Activated CD8-positive, alpha-beta memory T cell treated with anti-CD3 and anti-CD28 coated beads for 4 hours (primary cell): ENCODE measurements around the gene ARL5A.
"Not testable (repeated sequence)": the region's sequence is repeated elsewhere in the genome, so short reads cannot be mapped to it uniquely, and the experiment has no call there.

Experiments
- DNase-seq, 2 donors: peaks; one replicate each; pipeline ENCODE4 v3.0.0-alpha.2; 2020; ENCODE audit warnings: low read depth in 2 of 2

The ARL5A gene

GRCh38 chr2:151795646-151796240 lies 32.5 kb downstream of the ARL5A start:
- DNase-seq, result no peak

- DNase-seq, result not testable (repeated sequence)
Observed at GRCh38 chr2:151794422-151794821, 33.8 kb downstream of the ARL5A start.

DNA sequence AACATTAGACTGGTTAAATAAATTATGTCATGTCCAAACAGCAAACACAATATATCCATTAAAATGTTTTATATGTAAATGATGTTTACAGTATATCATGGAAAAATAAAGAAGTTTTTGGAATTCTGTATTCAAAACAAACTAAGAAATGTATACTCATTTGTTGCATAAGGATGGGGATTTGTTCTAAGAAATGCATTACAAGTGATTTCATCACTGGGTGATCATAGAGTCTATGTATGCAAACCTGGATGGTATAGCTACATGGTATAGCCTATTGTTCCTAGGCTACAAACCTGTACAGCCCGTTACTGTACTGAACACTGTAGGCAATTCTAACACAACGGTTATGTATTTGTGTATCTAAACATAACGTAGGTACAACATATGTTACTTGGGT lies 35.1 kb downstream of the ARL5A start:
- DNase-seq, result no peak

DNA sequence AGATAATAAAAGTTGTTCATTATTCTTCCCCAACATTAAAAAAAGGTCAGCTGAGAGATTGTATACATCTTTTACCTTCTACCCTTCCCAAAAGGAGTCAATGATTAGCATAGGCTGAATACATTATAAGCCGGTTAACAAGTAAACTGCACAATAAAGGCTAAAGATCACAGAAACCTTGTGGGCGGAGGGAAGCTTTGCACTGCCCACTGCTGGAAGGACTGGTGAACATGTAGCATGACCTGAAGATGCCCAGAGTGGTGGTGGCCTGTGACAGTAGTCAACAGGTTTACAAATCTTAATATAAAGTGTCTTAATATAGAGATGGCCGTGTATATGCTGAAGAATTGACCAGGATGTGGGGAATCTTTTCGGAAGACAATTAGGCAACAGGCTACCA lies 35.6 kb downstream of the ARL5A start:
- no peak for DNase-seq

GRCh38 chr2:151791545-151791944 lies 36.7 kb downstream of the ARL5A start:
- DNase-seq, result no peak

DNA sequence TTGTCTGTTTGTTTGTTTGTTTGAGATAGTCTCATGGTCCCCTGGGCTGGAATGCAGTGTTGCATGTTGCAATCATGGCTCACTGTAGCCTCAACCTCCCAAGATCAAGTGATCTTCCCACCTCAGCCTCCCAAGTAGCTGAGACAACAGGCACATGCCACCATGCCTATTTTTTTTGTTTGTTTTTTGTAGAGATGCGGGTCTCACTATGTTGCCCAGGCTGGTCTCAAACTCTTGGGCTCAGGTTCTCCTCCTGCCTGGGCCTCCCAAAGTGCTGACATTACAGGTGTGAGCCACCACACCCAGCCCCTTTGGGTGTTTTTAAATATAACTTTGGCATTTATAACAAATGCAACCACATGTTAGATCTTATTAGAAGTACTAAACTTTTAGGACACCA lies 37.5 kb downstream of the ARL5A start:
- no peak for DNase-seq

DNA sequence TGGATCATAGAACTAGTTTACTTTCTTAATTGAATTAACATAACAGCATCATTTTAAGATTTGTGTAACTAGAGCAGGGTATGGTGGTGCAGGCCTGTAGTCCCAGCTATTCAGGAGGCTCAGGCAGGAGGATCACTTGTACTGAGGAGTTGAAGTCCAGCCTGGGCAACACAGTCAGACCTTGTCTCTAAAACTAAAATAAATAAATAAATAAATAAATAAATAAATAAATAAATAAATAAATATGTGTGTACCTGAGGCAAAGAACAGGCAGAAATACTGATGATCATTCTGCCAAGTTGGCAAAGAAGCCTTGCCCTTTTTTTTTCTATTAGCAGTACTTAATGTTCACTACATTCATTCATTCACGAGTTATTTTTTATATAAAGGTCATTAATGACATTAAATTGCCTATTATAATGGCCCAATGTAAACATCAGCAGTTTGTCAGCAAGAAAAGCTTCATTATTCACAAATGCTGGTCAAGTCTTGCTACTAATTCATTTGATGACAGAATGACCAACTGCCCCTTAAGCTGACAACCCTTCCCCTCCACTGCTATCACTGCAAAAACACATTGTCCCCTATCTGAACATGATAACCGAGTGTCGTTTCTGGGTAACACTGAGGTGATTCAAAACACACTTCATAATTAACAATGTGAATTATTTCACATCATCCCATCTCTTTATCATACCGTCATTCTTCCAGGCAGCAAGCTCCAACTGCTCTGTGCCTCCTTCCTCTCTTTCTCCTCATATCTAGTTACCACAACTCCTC lies 39.0 kb downstream of the ARL5A start:
- no peak for DNase-seq

DNA sequence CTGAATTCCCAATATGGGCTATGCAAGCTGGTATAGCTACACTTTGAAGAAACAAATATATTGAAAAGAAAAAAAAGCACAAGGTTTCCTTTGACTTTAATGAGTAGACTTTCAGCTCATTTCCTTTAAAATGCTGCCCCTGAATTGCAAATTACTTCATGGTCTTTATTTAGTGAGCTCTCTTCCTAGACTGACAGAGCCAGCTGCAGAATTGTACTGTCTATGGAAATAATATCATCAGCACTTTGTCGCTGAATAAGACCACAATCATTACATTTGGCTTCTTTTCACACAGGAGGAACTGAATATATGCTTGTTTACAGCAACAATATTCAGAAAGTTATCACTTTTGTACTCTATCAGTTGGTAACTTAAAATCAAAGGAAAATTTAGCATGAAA lies 41.7 kb downstream of the ARL5A start:
- DNase-seq, result no peak

DNA sequence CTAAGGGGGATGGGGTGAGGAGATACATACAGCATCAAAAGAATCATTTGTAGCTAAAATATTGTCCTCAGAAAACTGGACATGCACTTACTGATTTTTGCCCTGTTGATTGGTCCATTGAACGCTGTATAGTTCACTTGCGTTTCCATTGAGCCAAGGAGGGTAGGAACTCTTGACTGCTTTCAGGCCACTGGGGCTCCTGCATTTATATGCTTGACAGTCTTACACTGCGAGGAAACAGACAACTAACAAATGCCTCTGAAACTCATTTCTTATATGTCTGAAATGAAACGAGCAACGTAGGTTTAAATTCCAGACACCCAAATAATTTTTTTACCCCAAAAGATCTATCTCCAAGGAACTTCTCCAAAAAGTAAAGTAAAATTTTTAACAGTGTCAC lies 42.1 kb downstream of the ARL5A start:
- DNase-seq, result no peak

DNA sequence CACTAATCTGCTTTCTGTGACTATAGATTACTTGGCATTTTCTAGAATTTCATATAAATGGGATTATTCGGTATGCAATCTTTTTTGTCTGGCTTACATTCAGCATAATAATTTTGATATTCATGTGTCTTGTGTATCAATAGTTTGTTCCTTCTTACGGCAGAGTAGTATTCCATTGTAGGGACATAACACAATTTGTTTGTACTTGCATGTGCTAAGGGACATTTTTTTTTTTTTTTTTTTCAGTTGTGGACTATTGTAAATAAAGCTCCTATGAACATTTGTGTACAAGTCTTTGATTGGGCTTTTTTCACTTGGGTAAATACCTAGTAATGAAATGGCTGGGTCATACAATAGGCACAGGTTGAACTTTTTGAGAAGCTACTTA lies 45.1 kb downstream of the ARL5A start:
- DNase-seq, result no peak

DNA sequence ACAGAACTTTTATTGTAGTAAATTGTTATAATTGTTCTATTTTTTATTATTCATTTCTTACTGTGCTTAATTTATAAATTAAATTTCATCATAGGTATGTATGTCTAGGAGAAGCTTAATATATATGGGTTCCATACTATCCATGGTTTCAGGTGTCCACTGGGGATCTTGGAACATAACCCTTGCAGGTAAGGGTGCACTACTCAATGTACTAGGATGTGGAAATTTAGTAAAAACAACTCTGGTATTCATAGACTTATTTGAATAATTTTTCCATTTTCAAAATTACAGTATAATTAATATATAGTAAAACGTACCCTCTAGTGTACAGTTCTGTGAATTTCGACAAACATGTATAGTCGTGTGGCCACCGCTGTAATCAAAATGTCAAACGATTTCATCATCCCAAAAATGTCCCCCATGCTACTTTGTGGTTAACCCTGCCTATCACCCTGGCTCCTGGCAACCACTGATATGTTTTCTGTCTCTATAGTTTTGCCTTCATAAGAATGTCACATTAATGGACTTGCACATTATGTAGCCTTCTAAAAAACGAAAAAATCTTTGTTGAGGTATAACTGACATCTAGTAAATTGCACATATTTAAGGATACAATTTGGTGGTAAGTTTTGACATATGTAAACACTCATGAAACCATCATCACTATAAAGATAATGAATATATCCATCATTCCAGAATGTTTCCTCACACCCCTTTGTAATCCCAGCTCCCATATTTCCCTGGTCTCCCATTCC lies 45.7 kb downstream of the ARL5A start:
- DNase-seq, result no peak

- no peak for DNase-seq
Observed at GRCh38 chr2:151781642-151782041, 46.6 kb downstream of the ARL5A start.

GRCh38 chr2:151780938-151781337 lies 47.3 kb downstream of the ARL5A start:
- no peak for DNase-seq

GRCh38 chr2:151777935-151778334 lies 50.3 kb downstream of the ARL5A start:
- no peak for DNase-seq

DNA sequence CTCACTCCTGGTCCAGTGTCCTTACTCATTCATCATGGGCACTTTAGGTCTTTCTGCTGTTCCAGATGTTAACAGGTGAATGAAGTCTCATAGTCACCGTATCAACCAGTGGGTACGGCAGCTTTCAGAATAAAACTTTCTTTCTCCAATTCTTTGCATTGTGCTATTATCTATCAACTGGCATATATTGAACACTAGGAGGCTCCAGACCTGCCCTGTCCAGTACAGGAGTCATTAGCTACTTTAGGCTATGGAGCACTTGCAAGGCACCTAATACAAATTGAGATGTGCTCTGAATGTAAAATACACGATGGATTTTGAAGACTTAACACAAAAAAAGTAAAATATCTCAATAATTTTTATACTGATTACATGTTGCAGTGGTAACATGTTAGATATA lies 50.7 kb downstream of the ARL5A start:
- no peak for DNase-seq

GRCh38 chr2:151776367-151776766 lies 51.9 kb downstream of the ARL5A start:
- DNase-seq, result no peak

- no peak for DNase-seq
Observed at GRCh38 chr2:151775057-151775740, 53.0 kb downstream of the ARL5A start.

- DNase-seq, result no peak
Observed at GRCh38 chr2:151774506-151774905, 53.7 kb downstream of the ARL5A start.

DNA sequence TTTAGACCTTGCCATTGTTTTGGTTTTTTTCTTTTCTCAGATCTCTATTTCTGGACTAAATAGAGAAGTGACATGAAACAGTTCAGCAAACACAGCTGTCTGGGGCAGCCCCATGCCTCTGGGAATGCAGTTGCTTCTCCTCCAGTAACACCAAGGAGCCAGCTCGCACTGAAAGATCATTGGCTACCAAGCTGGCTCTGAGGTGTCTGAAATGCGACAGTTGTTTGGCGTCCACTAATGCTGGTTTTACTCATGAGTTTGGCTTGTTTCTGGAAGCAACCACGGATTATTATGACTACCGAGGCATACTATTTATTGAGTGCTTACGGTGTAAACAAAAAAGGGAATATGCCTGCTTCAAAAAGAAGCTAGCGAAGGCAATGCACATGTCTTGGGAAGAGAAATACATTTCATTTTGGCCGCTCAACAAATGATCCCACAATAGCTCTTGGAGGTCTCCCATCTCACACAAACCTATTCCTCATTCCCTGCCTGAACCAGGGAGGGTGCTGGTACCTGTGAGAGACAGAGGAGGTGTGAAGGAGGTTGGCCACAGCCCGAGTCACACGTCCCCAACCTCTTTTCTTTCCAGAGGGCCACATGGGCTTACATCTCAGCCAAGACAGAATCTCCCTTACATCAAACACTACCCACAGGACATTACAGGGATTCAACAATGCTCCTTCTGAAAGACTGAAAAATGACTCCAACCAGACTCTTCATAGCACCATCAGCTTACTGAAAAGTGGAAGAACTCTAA lies 56.4 kb downstream of the ARL5A start:
- no peak for DNase-seq

GRCh38 chr2:151770995-151771394 lies 57.2 kb downstream of the ARL5A start:
- no peak for DNase-seq

DNA sequence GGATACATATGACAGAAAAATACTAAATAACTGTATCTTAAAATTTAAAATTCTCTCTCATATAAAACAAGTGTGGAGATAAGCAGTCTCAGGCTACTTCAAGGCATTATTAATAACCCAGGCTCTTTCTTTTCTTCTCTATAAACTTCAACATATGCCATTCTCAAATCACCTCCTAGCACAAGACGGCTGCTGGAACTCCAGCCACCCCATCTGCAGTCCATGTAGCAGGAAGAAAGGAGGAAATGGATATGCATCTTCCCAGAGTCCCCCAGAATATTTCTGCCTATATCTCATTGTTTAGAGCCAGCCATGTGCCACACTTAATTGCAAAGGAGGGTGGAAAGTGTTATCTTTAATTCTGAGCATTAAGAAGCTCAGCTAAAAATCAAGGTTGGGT lies 58.6 kb downstream of the ARL5A start:
- DNase-seq, result no peak

- DNase-seq, result no peak
Observed at GRCh38 chr2:151767536-151767935, 60.7 kb downstream of the ARL5A start.
